H1 (cell line): Measurements from ENCODE around the gene GET3. TPM values are rescaled to one million over a fixed set of nuclear protein-coding genes. Genes with fewer than 3 reads are reported as not detected.
"Not testable (repeated sequence)": the region's sequence is repeated elsewhere in the genome, so short reads cannot be mapped to it uniquely, and the experiment has no call there.

Experiments
- CTCF ChIA-PET: fragments of 300-600 bp; sonication (Branson Sonifier 250); formaldehyde crosslinking; loops from one replicate; lab custom pipeline; 2021; ENCODE audit not compliant: partially characterized antibody; lab: Charles Lee
- POLR2A ChIA-PET: fragments of 300-600 bp; sonication (Branson Sonifier 250); formaldehyde crosslinking; loops from one replicate; lab custom pipeline; 2021; ENCODE audit warnings: inconsistent platforms; ENCODE audit not compliant: partially characterized antibody; lab: Charles Lee
- DNase-seq, 2 experiments: peaks; one replicate each; pipeline versions ENCODE4 v3.0.0 to v3.0.0-alpha.2; 2010 to 2022; ENCODE audit warnings: low spot score in 2 of 2, low read depth in 1 of 2, mixed read lengths in 1 of 2
- FAIRE-seq: peaks from 2 replicates; lab custom pipeline; 2011; peaks lifted over from hg19 to GRCh38; lab: Jason Lieb, UNC
- H2AFZ ChIP-seq: 2 replicates; pipeline ENCODE4 v1.8.1; 2012; ENCODE audit warnings: low read length, inconsistent platforms
- H2AK5ac ChIP-seq: 2 replicates; pipeline ENCODE4 v1.6.1; 2013; ENCODE audit warnings: low read depth, low read length
- H2BK120ac ChIP-seq: replicated peaks from 2 replicates; pipeline ENCODE3; 2013; ENCODE audit warnings: low read depth, low read length, inconsistent platforms
- H2BK12ac ChIP-seq: 2 replicates; pipeline ENCODE4 v1.6.1; 2013; ENCODE audit warnings: low read depth, low read length
- H2BK15ac ChIP-seq: 2 replicates; pipeline ENCODE4 v1.6.1; 2013; ENCODE audit warnings: low read length
- H2BK20ac ChIP-seq: 2 replicates; pipeline ENCODE4 v1.6.1; 2013; ENCODE audit warnings: low read length
- H2BK5ac ChIP-seq: 2 replicates; pipeline ENCODE4 v1.6.1; 2013; ENCODE audit warnings: low read depth, low read length
- H3K14ac ChIP-seq: 2 replicates; pipeline ENCODE4 v1.6.1; 2013; ENCODE audit warnings: inconsistent platforms; ENCODE audit not compliant: insufficient read length
- H3K18ac ChIP-seq: 2 replicates; pipeline ENCODE4 v1.6.1; 2013; ENCODE audit warnings: low read length; ENCODE audit errors: extremely low read depth
- H3K23ac ChIP-seq: 2 replicates; pipeline ENCODE4 v1.6.1; 2013; ENCODE audit warnings: inconsistent platforms; ENCODE audit not compliant: insufficient read length
- H3K23me2 ChIP-seq: 2 replicates; pipeline ENCODE4 v1.6.1; 2013; ENCODE audit warnings: low read depth, low read length
- H3K27ac ChIP-seq: 2 replicates; pipeline ENCODE4 v1.6.1; 2011; ENCODE audit warnings: low read depth, low read length, inconsistent platforms
- H3K27me3 ChIP-seq, 4 experiments: replicated peaks in 1 of 4; 1 replicate in 1 of 4; 2 replicates in 3 of 4; pipeline versions ENCODE4 v1.6.1 to v1.8.1; 2011 to 2013; ENCODE audit warnings: low read length in 3 of 4, mild to moderate bottlenecking in 3 of 4, inconsistent platforms in 2 of 4, mixed read lengths in 2 of 4, moderate library complexity in 1 of 4; ENCODE audit not compliant: control insufficient read depth in 3 of 4, insufficient read depth in 3 of 4; ENCODE audit errors: extremely low read depth in 1 of 4
- H3K36me3 ChIP-seq, 4 experiments: 2 replicates each; pipeline versions ENCODE4 v1.6.1 to v1.8.1; 2011 to 2013; ENCODE audit warnings: mild to moderate bottlenecking in 4 of 4, low read length in 3 of 4, moderate library complexity in 2 of 4, control low read depth in 1 of 4, inconsistent platforms in 1 of 4; ENCODE audit not compliant: insufficient read depth in 4 of 4, control insufficient read depth in 2 of 4
- H3K4ac ChIP-seq: replicated peaks from 2 replicates; pipeline ENCODE3; 2013; ENCODE audit warnings: low read length, low read depth, mixed read lengths, inconsistent platforms; ENCODE audit not compliant: insufficient read length
- H3K4me1 ChIP-seq, 4 experiments: replicated peaks in 1 of 4; 1 replicate in 1 of 4; 2 replicates in 3 of 4; pipeline versions ENCODE4 v1.6.1 to v1.8.1; 2011 to 2013; ENCODE audit warnings: low read length in 3 of 4, inconsistent platforms in 2 of 4, mixed read lengths in 1 of 4; ENCODE audit not compliant: insufficient read depth in 4 of 4, control insufficient read depth in 3 of 4
- H3K4me2 ChIP-seq, 2 experiments: 2 replicates each; pipeline versions ENCODE4 v1.6.1 to v1.8.1; 2011 to 2013; ENCODE audit warnings: low read depth in 2 of 2, low read length in 2 of 2, control low read depth in 1 of 2, inconsistent platforms in 1 of 2, mild to moderate bottlenecking in 1 of 2; ENCODE audit not compliant: insufficient read depth in 1 of 2
- H3K4me3 ChIP-seq, 4 experiments: fragments of 200-600, 300-600 bp in 1 of 4; sonication (generic), shearing (Covaris generic), sonication (Bioruptor Twin) in 1 of 4; 2 replicates each; pipeline versions ENCODE4 v1.5.1 to v1.8.1; 2011 to 2016; ENCODE audit warnings: low read length in 4 of 4, low read depth in 3 of 4, control low read depth in 2 of 4, inconsistent platforms in 2 of 4, mild to moderate bottlenecking in 2 of 4, mixed read lengths in 1 of 4, moderate library complexity in 1 of 4; ENCODE audit not compliant: insufficient read depth in 2 of 4; ENCODE audit errors: extremely low read depth in 1 of 4
- H3K56ac ChIP-seq: replicated peaks from 2 replicates; pipeline ENCODE3; 2013; ENCODE audit warnings: low read depth, mild to moderate bottlenecking, mixed read lengths, low read length, inconsistent platforms; ENCODE audit not compliant: insufficient read length
- H3K79me1 ChIP-seq: 2 replicates; pipeline ENCODE4 v1.6.1; 2013; ENCODE audit warnings: low read depth, low read length, control low read depth
- H3K79me2 ChIP-seq, 2 experiments: 2 replicates each; pipeline versions ENCODE4 v1.6.1 to v1.8.1; 2012 to 2013; ENCODE audit warnings: low read length in 2 of 2, mild to moderate bottlenecking in 2 of 2, inconsistent platforms in 1 of 2; ENCODE audit not compliant: insufficient read depth in 2 of 2, control insufficient read depth in 1 of 2
- H3K9ac ChIP-seq, 4 experiments: replicated peaks in 1 of 4; 1 replicate in 1 of 4; 2 replicates in 3 of 4; pipeline versions ENCODE4 v1.6.1 to v1.8.1; 2011 to 2013; ENCODE audit warnings: low read depth in 3 of 4, low read length in 3 of 4, control low read depth in 2 of 4, mild to moderate bottlenecking in 2 of 4, moderate library complexity in 2 of 4, inconsistent platforms in 1 of 4; ENCODE audit errors: extremely low read depth in 1 of 4
- H3K9me3 ChIP-seq, 2 experiments: 2 replicates each; pipeline versions ENCODE4 v1.6.1 to v1.8.1; 2012 to 2013; ENCODE audit warnings: mild to moderate bottlenecking in 2 of 2, moderate library complexity in 2 of 2, control low read depth in 1 of 2, inconsistent platforms in 1 of 2, low read depth in 1 of 2, low read length in 1 of 2, mixed read lengths in 1 of 2; ENCODE audit not compliant: insufficient read depth in 2 of 2
- H4K20me1 ChIP-seq, 2 experiments: replicated peaks in 1 of 2; 2 replicates each; pipeline versions ENCODE3 to v1.8.1; 2011 to 2013; ENCODE audit warnings: inconsistent platforms in 2 of 2, low read length in 2 of 2, mild to moderate bottlenecking in 1 of 2; ENCODE audit not compliant: insufficient read depth in 2 of 2, control insufficient read depth in 1 of 2
- H4K5ac ChIP-seq: 2 replicates; pipeline ENCODE4 v1.6.1; 2013; ENCODE audit warnings: low read length, low read depth, mixed read lengths, inconsistent platforms; ENCODE audit not compliant: insufficient read length
- H4K8ac ChIP-seq: 2 replicates; pipeline ENCODE4 v1.8.0; 2013; ENCODE audit warnings: mild to moderate bottlenecking, moderate library complexity, low read length, inconsistent platforms; ENCODE audit not compliant: insufficient read depth; ENCODE audit errors: extremely low read depth
- H4K91ac ChIP-seq: replicated peaks from 2 replicates; pipeline ENCODE3; 2013; ENCODE audit warnings: low read length, mixed read lengths, inconsistent platforms; ENCODE audit not compliant: insufficient read length
- WGBS, 2 experiments: shearing (Covaris generic) in 1 of 2; methylation state at CpG; one replicate each; pipeline versions ENCODE4 v1.1.6 to v1.1.7; 2013 to 2015; ENCODE audit warnings: low lambda C conversion rate in 2 of 2, mixed read lengths in 2 of 2, inconsistent platforms in 1 of 2, low coverage in 1 of 2, missing lambda C conversion rate in 1 of 2; ENCODE audit not compliant: insufficient replicate concordance in 2 of 2, insufficient coverage in 1 of 2, insufficient read length in 1 of 2; ENCODE audit errors: extremely low coverage in 1 of 2, missing lambda C conversion rate in 1 of 2; 5-methylcytosine and 5-hydroxymethylcytosine counted together
- microRNA-seq, 2 experiments: library from miRNA; unstranded; fragments of <30 nt; microRNA quantifications; one replicate each; pipeline versions ENCODE4 to v1.2.0, GENCODE V29; 2016 to 2020; ENCODE audit warnings: borderline microRNAs expressed in 2 of 2, borderline number of aligned reads in 2 of 2, borderline replicate concordance in 1 of 2
- polyA plus RNA-seq, 7 experiments: library from polyadenylated mRNA; depleted of rRNA in 3 of 7; stranded (reverse) in 5 of 7; unstranded in 2 of 7; fragments of >200 nt in 5 of 7; fragments of 200-250 nt in 2 of 7; gene quantifications; 1 replicate in 5 of 7; 2 replicates in 1 of 7; 4 replicates in 1 of 7; pipeline versions ENCODE4 v1.2.1 to v1.2.3, GENCODE V29; 2011 to 2013; ENCODE audit warnings: missing spikeins in 2 of 7, mixed read lengths in 2 of 7
- small RNA-seq: library from polyadenylated mRNA; stranded (forward); fragments of <200 nt; extraction: miRNeasy Mini kit (QIAGEN cat#:217004); gene quantifications from one replicate; pipeline ENCODE3, GENCODE V24; 2013; ENCODE audit not compliant: insufficient read depth
- total RNA-seq: library from RNA; stranded (reverse); fragmentation: NEBNext Ultra II Directional; extraction: Animal tissue kit (Norgen Biotek cat#: 25700); gene quantifications from 2 replicates; pipeline ENCODE4 v1.2.1, GENCODE V29; 2021

Gene GET3
- total and polyA plus RNA-seq, 2 of the 8 experiments (the other 6 are each of a cell fraction or from before 2014, with no cell fraction given), result 105 to 297 TPM

- not testable (repeated sequence) for H3K9ac ChIP-seq, H3K14ac ChIP-seq, H3K4me2 ChIP-seq, H4K91ac ChIP-seq, FAIRE-seq, H2BK5ac ChIP-seq, H2BK120ac ChIP-seq, H3K56ac ChIP-seq, H2BK20ac ChIP-seq, H2AK5ac ChIP-seq, H4K20me1 ChIP-seq, H3K79me1 ChIP-seq, H2AFZ ChIP-seq, H3K23ac ChIP-seq, H3K4ac ChIP-seq, DNase-seq, H3K9me3 ChIP-seq, H3K27me3 ChIP-seq, H4K5ac ChIP-seq, H2BK15ac ChIP-seq, H3K27ac ChIP-seq, H2BK12ac ChIP-seq, H3K18ac ChIP-seq, H3K4me3 ChIP-seq, H4K8ac ChIP-seq
- ChIA-PET CTCF (interaction anchor here (0.7 to 17.9 kb wide), 6 partner anchors 18 to 243 kb away, joined by 3 to 288 read pairs (median 34); no protein-coding TSS in a partner anchor), POLR2A (interaction anchor here (0.6 to 15.2 kb wide), 9 partner anchors 16 to 1991 kb away, joined by 3 to 317 read pairs (median 3); partner anchors contain the start of gene HOOK2)
- peaks cover 8 to 19% (median 14%) of the 10 kb centered on the region in 4 experiments; a peak in 7 of 8 replicates for H3K36me3 ChIP-seq
- WGBS, 2 experiments, result 94% methylated on average over 3 of the region's 7 CpGs; no CpG with 5 or more reads in 1 of the 2 experiments
- peaks cover 0 to 12% of the 10 kb centered on the region in 2 experiments; a peak in 2 of 4 replicates for H3K79me2 ChIP-seq
- H3K23me2 ChIP-seq, result peaks cover 22% of the 10 kb centered on the region
- H3K4me1 ChIP-seq, result peaks cover 5 to 25% (median 15%) of the 10 kb centered on the region in 4 experiments
Measured at GRCh38 chr19:12797607-12798006, 60.3 kb downstream of the GET3 start.

Small RNAs within 50 kb of the gene (microRNA-seq; reads per million reads assigned to microRNA genes)
- gene MIR5684, result 0 reads per million in 2 experiments

Small RNAs within 50 kb of the gene (small RNA-seq; reads per million reads assigned to genes)
- gene MIR5684 (not detected), gene SNORD41 (28.3 reads per million, percentile 94 among the genes with 10 or more reads in this experiment)

Other genes with a start within 250 kb of the GET3 start
- gene ZNF564, start 186.0 kb upstream of the GET3 start, total RNA-seq, result 7.8 and 10.4 TPM in 2 replicates
- 0.89 and 0.91 TPM in 2 replicates for gene ZNF564, start 186.0 kb upstream of the GET3 start, polyA plus RNA-seq (2011; rRNA removed)
- gene ZNF490, start 126.7 kb upstream of the GET3 start, total RNA-seq, result 9.0 TPM in 2 replicates
- gene ZNF490, start 126.7 kb upstream of the GET3 start, polyA plus RNA-seq (2011; rRNA removed), result 1.6 and 1.7 TPM in 2 replicates
- gene ZNF791, start 126.6 kb upstream of the GET3 start, total RNA-seq, result 18.6 and 20.1 TPM in 2 replicates
- 3.1 and 4.1 TPM in 2 replicates for gene ZNF791, start 126.6 kb upstream of the GET3 start, polyA plus RNA-seq (2011; rRNA removed)
- 71.1 and 76.3 TPM in 2 replicates for gene MAN2B1, start 70.8 kb upstream of the GET3 start, total RNA-seq
- 55.3 and 73.6 TPM in 2 replicates for gene MAN2B1, start 70.8 kb upstream of the GET3 start, polyA plus RNA-seq (2011; rRNA removed)
- 15.3 and 19.6 TPM in 2 replicates for gene WDR83, start 70.7 kb upstream of the GET3 start, total RNA-seq
- 12.6 and 24.5 TPM in 2 replicates for gene WDR83, start 70.7 kb upstream of the GET3 start, polyA plus RNA-seq (2011; rRNA removed)
- 86.6 and 88.8 TPM in 2 replicates for gene DHPS, start 55.6 kb upstream of the GET3 start, total RNA-seq
- 99.6 and 118 TPM in 2 replicates for gene DHPS, start 55.6 kb upstream of the GET3 start, polyA plus RNA-seq (2011; rRNA removed)
- not detected in 2 replicates for gene GNG14, start 49.5 kb upstream of the GET3 start, total RNA-seq
- not detected in 2 replicates for gene GNG14, start 49.5 kb upstream of the GET3 start, polyA plus RNA-seq (2011; rRNA removed)
- gene FBXW9, start 40.9 kb upstream of the GET3 start, total RNA-seq, result 10.8 and 11.1 TPM in 2 replicates
- 30.1 and 36.4 TPM in 2 replicates for gene FBXW9, start 40.9 kb upstream of the GET3 start, polyA plus RNA-seq (2011; rRNA removed)
- 110 and 112 TPM in 2 replicates for gene TNPO2, start 13.6 kb upstream of the GET3 start, total RNA-seq
- 121 and 136 TPM in 2 replicates for gene TNPO2, start 13.6 kb upstream of the GET3 start, polyA plus RNA-seq (2011; rRNA removed)
- gene TRIR, start 2.8 kb upstream of the GET3 start, total RNA-seq, result 149 and 156 TPM in 2 replicates
- 130 and 167 TPM in 2 replicates for gene TRIR, start 2.8 kb upstream of the GET3 start, polyA plus RNA-seq (2011; rRNA removed)
- gene BEST2, start 14.3 kb downstream of the GET3 start, total RNA-seq, result 4.6 TPM in 2 replicates
- 7.3 and 11.6 TPM in 2 replicates for gene BEST2, start 14.3 kb downstream of the GET3 start, polyA plus RNA-seq (2011; rRNA removed)
- gene HOOK2, start 38.1 kb downstream of the GET3 start, total RNA-seq, result 59.3 and 63.2 TPM in 2 replicates
- 23.8 and 39.2 TPM in 2 replicates for gene HOOK2, start 38.1 kb downstream of the GET3 start, polyA plus RNA-seq (2011; rRNA removed)
- gene JUNB, start 54.0 kb downstream of the GET3 start, total RNA-seq, result 7.4 and 8.6 TPM in 2 replicates
- gene JUNB, start 54.0 kb downstream of the GET3 start, polyA plus RNA-seq (2011; rRNA removed), result 10.0 and 14.1 TPM in 2 replicates
- gene PRDX2, start 64.3 kb downstream of the GET3 start, total RNA-seq, result 380 and 404 TPM in 2 replicates
- 748 and 904 TPM in 2 replicates for gene PRDX2, start 64.3 kb downstream of the GET3 start, polyA plus RNA-seq (2011; rRNA removed)
- gene THSD8, start 64.6 kb downstream of the GET3 start, total RNA-seq, result 41.3 and 42.3 TPM in 2 replicates
- 3.4 and 8.2 TPM in 2 replicates for gene THSD8, start 64.6 kb downstream of the GET3 start, polyA plus RNA-seq (2011; rRNA removed)
- 67.5 and 67.9 TPM in 2 replicates for gene RNASEH2A, start 69.1 kb downstream of the GET3 start, total RNA-seq
- gene RNASEH2A, start 69.1 kb downstream of the GET3 start, polyA plus RNA-seq (2011; rRNA removed), result 120 and 141 TPM in 2 replicates
- 4.8 and 5.8 TPM in 2 replicates for gene RTBDN, start 97.1 kb downstream of the GET3 start, total RNA-seq
- 4.0 and 4.4 TPM in 2 replicates for gene RTBDN, start 97.1 kb downstream of the GET3 start, polyA plus RNA-seq (2011; rRNA removed)
- gene MAST1, start 101.0 kb downstream of the GET3 start, total RNA-seq, result 25.2 and 28.3 TPM in 2 replicates
- gene MAST1, start 101.0 kb downstream of the GET3 start, polyA plus RNA-seq (2011; rRNA removed), result 15.6 and 27.5 TPM in 2 replicates
- 32.9 and 33.2 TPM in 2 replicates for gene DNASE2, start 144.0 kb downstream of the GET3 start, total RNA-seq
- gene DNASE2, start 144.0 kb downstream of the GET3 start, polyA plus RNA-seq (2011; rRNA removed), result 48.2 and 58.2 TPM in 2 replicates
- gene KLF1, start 149.7 kb downstream of the GET3 start, total RNA-seq, result 0.59 and 0.84 TPM in 2 replicates
- 0.91 and 1.0 TPM in 2 replicates for gene KLF1, start 149.7 kb downstream of the GET3 start, polyA plus RNA-seq (2011; rRNA removed)
- 63.8 and 67.3 TPM in 2 replicates for gene GCDH, start 153.7 kb downstream of the GET3 start, total RNA-seq
- gene GCDH, start 153.7 kb downstream of the GET3 start, polyA plus RNA-seq (2011; rRNA removed), result 89.4 and 134 TPM in 2 replicates
- 0.46 and 0.97 TPM in 2 replicates for gene SYCE2, start 181.8 kb downstream of the GET3 start, total RNA-seq
- 0.69 and 0.71 TPM in 2 replicates for gene SYCE2, start 181.8 kb downstream of the GET3 start, polyA plus RNA-seq (2011; rRNA removed)
- 103 and 108 TPM in 2 replicates for gene FARSA, start 196.2 kb downstream of the GET3 start, total RNA-seq
- gene FARSA, start 196.2 kb downstream of the GET3 start, polyA plus RNA-seq (2011; rRNA removed), result 61.0 and 100 TPM in 2 replicates
- gene CALR, start 201.1 kb downstream of the GET3 start, total RNA-seq, result 1,155 and 1,177 TPM in 2 replicates
- 418 and 591 TPM in 2 replicates for gene CALR, start 201.1 kb downstream of the GET3 start, polyA plus RNA-seq (2011; rRNA removed)
- gene RAD23A, start 208.4 kb downstream of the GET3 start, total RNA-seq, result 73.3 and 76.1 TPM in 2 replicates
- gene RAD23A, start 208.4 kb downstream of the GET3 start, polyA plus RNA-seq (2011; rRNA removed), result 40.0 and 80.1 TPM in 2 replicates
- 42.2 and 45.5 TPM in 2 replicates for gene GADD45GIP1, start 219.7 kb downstream of the GET3 start, total RNA-seq
- gene GADD45GIP1, start 219.7 kb downstream of the GET3 start, polyA plus RNA-seq (2011; rRNA removed), result 42.6 and 58.5 TPM in 2 replicates
- 0.17 and 0.25 TPM in 2 replicates for gene DAND5, start 232.1 kb downstream of the GET3 start, total RNA-seq
- gene DAND5, start 232.1 kb downstream of the GET3 start, polyA plus RNA-seq (2011; rRNA removed), result 0.13 and 0.14 TPM in 2 replicates